ENCODE results near the gene SMS.
"Not testable (repeated sequence)": the region's sequence is repeated elsewhere in the genome, so short reads cannot be mapped to it uniquely, and the experiment has no call there.

The SMS gene

DNA sequence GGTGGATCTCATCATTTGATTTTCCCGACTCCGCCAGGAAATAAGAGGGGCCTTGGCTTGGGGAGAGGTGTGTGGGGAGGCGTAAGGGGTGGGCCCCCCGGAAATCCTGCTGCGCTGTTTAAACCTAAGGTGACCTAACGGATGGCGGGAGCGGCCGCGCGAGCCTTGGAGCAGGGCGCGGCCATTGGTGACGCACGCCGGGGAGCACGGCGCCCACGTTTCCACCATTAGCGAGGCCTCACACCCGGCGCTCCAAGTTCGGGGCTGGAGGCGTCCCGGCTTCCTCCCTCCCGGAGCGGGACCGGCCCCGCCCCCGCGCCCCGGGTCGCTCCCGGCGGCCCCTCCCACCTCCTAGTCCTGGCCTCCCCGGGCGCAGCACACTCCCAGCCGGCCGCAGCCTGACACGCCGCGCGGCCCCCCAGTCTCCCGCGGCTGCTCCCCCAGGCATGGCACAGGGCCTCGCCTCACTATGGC, at the start of gene SMS:
Gene SMS (plus strand): TSS at position 354 of the 474 bp plus-strand sequence. CDS start 116 bp downstream, at position 470.
- DNase-seq: peak; percentile 57

DNA sequence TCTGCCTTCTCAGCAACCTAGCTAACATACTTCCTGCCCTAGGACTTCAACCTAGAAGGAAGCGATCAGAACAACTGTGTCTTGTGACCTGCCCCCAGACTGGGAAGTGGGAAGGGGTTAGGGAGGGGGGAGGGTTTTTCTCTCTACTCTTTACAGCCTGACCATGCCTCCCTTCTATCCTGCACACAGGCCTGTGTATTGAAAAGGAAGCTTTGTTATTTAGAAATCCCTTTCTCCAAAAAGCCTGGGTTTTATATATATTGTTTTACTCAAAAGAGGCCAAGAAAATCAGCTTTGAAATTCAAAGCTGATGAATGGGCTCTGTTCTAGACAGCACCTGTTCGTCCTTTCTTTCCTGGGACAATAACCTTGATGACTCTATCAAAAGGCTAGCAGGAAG, 35.2 kb upstream of the SMS start:
- no peak for DNase-seq

DNA sequence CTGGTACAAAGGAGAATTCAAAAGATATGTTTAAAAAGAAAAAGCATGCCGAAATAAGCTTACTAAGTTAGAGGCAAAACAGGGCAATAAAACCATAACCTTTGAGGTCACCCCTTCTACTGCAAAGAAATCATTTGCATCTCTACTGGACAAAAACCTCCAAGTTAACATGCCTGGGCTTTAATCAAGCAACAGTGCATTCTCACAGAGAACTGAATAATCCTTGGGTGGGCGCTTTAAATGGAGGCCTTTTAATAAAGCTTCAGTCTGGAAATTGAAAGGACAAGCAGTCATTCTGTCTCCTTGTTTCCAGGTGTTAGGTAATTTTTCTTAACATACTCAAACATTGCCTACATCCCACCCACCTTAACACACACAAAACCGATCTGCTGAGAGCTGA, 34.6 kb upstream of the SMS start:
- no peak for DNase-seq

DNA sequence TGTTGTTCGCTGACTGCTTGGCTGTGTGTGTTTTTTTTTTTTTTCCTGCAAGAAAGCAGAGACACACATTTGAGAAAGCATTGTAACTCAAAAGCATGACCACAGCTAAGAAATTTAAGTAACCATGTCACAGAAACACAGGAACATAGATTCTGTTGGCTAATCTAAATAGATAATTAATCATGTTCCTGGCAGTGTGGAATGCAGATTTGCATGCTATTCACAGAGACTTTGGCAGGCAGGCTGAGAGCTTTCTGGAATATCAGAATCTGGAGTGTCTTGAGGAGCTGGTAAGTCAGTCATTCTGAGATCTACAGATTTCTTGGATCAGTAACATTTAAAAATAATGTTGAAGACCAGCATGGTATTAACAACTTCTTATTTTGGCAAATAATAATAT, 33.2 kb upstream of the SMS start:
- no peak for DNase-seq

DNA sequence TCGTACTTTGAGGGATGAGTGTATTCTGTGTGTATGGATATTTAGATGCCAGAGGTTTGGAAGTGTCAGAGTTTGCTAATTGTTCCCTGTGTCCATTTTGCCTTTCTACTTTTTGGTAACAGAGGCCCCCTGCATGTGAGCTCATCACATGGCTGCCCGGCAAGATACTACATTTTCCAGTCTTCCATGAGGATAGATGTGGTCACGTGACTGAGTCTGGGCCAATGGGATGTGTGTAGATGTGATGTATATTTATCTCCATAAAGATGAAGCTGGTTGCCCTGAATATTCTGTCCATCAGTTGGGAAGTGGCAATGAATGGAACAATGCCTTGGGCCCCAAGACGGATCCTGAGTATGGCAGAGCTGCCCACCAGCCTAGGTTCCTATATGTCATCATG, 29.0 kb upstream of the SMS start:
- no peak for DNase-seq

DNA sequence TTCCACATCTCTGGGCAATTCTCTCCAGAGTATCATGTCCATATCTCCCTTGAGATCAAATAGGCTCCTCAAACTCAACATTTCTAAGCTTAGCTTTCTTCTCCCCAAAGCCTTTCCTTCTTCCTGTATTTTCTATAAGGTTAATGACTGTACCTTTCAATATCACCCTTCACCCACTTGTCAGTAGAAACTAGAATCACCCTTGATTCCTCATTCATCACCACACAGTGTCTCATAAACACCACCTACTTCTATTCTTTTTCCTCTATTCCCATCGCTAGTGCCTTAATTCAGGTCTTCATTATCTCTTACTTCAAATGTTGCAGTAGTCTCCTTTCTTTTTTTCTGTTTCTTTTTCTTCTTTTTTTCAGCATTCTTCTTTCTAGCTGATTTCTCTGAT, 28.3 kb upstream of the SMS start:
- DNase-seq: no peak

DNA sequence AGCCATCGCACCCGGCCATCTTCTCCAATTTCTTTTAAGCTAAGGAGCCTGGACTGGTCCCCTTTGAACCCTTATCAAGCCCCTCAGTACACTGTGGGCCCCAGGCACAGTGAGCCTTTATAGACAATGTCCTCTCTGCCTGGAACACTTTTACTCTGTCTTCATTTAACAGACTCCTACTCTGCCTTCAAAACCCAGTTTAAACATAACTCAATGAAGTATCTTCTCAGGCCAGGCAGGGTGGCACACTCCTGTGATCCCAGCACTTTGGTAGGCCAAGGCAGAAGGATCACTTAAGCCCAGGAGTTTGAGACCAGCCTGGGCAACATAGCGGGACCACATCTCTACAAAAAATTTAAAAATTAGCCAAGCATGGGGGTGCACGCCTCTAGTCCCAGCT, 27.5 kb upstream of the SMS start:
- no peak for DNase-seq

DNA sequence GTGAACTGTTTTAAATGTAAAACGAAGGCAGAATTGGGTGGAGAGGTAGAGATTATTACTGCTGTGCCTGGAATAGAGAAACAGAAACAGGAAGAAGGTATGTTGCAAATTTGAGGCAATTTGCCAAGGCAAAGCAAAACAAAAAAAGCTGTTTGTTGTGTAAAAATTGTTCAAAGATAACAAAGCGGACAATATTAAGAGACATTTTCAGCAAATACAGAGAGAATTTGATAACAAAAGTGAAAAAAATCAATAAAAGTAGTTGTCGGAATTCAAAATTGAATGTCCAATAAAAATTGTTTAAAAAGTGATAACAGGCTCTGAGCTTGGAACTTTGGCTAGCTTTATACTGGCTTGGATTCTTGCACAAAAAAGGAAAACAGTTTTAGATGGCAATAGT, 14.4 kb upstream of the SMS start:
- DNase-seq: no peak

DNA sequence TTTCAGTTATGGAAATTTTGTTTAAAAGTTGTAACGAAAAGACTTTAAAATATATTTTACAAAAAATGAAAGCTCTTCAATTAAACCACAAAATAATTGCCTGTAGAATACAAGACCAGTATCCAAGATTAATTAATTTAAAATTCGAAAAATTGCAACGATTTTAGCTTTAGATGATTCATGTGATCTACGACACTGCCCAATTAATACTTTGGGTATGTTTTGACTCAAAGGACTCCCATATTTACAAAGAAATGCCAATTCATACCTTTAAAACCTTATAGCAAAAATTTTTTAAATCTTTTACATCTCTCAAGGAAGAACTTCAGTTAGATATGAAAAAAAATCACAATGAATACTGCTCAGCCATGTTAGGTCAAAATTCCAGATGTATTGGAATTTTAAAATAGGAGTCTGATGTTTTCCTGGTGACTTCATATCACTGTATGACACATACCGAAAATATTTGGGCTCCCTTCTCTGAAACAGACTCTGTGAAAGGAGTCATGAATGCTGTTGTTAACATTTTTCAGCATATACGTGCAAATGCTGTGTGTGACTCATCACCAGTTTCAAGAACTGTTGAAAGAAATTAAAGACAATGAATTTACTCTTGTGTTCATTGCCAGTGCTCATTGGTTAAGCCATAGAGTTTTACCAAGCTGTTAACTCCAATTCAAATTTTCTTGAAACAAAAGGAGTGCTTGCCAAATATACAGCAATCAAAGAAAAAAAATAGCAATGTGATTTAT, 13.8 kb upstream of the SMS start:
- no peak for DNase-seq

DNA sequence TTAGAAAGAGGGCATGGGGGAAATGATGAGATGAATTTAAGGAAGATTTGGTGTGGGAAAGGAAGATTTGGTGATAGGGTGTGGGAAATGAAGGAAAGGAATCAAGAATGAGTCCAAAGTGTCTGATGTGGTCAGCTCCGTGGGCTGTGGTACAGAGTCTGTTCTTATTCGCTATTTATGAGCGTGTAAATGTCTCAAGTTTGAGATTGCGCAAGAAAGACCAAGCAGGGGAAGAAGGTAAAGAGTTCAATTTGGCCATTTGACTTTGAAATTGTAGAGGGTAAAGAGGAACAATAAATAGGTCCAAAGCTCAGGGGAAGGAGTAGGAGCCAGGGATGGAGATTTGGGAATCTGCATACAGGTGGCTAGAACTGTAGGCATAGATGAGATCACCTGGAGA, 11.3 kb upstream of the SMS start:
- no peak for DNase-seq

DNA sequence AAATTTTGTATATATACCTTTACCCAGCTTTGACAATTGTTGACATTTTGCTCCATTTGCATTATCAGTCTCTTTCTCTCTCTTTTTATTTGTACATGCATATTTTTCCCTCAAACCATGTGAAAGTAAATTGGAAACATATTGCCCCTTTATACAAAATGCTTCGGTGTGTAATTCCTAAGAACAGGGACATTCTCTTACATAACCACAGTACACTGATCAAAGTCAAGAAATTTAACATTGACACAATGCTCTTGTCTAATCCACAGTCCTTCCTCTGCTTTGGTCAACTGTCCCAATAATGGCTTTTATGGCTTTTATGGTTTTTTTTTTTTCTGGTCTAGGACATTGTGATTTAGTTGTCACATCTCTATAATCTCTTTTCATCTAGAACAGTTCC, 9.5 kb upstream of the SMS start:
- DNase-seq: no peak

DNA sequence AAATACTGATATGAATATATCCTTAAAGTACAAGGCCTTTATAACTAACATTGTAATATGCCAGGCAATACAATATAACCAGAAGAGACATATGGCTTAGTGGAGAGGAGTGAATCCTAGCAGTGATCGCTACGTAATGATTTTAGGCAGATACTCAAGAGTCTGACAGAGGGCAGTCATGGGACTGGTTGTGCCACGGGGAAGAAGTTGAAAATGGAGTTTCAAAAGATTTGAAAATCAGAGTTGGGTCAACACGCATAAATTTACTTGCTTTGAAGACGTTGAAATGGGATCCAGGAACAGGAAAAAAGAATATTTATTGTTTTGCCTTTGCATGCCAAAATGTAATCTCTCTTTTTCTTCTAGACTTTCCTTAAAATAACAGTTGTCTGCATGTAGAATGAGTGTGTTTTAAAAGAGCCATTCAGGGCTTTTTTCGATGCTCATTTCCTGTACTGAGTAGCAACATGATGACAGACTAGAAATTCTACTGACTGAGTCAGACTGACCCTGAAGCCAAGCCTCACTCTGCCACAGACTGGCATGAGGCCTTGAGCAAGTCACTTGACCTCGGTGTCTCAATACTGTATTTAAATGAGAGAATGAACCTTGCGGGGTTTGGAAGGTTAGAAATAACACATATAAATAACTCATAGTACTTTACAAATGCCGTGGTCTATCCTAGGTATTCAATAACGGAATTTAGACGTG, 8.1 kb upstream of the SMS start:
- peak; percentile 41 for DNase-seq

DNA sequence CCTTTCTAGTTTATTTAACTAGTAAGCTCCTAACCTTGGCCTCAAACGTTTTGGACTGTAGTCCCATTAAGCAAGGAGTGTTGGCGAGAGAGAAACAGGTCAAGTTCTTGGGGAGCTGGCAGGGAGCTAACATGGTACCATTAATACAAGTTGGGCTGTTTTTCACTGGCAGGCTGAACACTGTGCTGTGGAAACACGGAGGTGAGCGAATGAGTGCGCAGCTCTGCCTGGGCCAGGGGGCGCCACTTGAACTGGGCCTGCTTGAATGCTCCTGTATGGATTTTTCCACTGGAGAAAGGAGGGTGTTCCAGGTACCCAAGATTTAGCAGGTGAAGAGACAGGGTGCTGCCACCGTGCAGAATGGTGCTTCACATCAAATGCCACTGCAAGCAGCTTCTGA, 7.4 kb upstream of the SMS start:
- no peak for DNase-seq

DNA sequence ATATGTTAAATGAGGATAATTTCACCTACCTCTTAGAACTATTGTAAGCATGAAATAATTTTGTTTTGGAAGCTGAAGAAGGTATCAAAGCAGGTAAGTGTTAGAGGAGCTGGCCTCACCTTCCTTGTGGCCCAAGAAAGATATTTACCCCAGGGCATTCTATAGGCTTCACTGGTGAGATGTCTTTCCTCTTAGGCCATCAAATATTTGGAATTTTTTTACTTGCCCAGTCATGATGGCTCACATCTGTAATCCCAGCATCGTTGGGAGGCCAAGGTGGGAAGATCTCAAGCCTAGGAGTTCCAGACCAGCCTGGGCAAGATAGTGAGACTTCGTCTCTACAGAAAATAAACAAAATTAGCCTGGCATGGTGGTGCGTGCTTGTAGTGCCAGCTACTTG, 6.1 kb upstream of the SMS start:
- DNase-seq: no peak

DNA sequence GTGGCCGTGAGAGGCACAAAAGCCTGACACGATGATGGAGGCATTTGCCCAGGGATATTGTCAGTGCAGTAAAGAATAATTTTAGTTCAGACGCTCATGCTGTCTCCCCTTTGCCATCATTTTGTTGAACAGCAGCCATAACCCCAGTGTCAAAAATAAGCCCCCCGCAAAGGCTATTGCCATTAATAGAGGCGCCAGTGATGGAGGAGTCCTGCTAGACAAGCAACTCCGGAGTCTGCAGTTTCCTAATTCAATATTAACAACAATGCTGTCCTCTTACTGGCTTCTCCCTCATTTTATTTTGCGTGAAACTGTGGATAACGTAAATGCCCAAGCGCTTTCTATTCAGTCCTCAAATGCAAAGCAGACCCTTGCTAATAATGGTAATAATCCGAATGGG, 603 bp upstream of the SMS start:
- no peak for DNase-seq

DNA sequence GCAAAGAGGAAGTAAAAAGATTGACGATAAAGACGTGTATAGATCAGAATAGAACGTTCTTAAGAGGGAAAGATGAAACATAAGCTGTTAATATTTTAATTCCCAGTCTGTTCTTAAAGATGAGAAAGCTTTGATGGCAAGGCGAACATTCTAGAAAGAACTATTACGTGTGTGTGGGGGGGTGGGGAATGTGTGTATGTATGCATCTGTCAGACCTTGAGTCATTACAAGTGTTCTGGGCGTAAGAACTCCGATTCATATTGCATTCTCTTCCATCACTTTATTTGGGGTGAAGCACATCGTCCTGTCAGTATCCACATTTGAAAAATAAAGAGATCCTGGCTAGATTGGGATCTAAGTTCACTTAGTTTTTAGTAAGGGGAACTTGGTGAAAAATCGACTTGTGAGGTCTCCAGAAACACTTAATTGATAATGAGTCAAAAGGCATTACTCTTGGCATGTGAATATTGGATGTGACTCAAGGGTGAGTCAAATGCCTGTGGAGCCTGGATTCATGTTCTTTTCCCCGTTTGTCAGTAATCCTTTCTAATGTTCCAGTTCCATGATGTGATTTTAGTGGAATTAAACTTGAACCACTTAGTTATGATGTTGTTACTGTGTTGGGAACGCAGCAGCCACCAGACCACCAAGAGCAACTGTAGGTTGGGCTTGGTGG, 3.1 kb downstream of the SMS start:
- DNase-seq: no peak

DNA sequence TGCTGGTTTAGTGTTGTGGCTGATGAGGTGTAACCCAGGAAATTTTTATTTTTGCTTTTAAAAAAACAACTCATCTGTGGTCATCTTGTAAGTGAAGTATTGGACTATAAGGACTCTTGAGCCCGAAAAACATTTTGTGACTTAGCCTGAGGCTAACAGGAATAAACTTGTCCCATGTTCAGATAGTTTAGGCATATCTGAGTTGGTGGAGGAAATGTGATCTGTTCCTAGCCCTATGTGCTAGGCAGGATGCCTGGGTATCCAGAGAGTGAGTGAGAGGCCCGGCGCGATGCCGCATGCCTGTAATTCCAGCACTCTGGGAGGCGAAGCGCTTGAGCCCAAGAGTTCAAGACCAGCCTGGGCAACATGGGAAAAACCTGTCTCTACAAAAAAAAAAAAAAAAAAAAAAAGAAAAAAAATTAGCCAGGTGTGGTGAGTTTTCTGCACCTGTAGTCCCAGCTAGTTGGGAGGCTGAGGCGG, 3.7 kb downstream of the SMS start:
- DNase-seq: no peak

DNA sequence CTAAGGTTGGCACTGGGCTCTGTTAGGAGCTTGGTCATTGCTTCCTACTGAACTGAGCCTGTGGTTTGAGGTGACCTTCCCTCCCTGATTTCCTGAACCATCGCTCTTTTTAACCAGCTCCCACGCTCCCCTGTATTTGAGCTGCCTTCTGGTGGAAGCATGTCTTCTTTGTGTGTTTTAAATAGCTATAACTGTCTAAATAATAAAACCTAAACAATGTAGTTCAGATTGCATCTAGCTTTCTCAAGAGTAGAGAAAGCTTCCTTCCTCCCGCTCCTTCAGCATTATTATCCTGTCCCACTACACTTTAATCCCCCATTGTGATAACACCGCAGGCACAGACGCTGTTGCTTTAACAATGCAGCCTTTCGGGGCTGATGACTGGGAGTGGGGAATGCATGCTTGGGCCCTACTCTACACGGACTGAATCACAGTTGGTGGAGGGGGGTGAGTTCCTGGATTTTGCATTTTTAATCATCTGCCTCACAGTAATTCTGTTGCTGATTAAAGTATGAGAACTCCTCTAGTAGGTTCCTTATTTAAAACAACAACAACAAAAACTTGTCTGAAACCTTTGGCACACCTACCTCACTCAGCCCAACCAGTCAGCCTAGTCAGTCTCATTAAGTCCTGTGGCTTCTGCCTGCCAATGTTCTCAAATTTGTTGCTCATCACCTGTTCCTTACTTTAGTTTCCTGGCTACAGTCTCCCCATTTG, 6.6 kb downstream of the SMS start:
- DNase-seq: no peak

DNA sequence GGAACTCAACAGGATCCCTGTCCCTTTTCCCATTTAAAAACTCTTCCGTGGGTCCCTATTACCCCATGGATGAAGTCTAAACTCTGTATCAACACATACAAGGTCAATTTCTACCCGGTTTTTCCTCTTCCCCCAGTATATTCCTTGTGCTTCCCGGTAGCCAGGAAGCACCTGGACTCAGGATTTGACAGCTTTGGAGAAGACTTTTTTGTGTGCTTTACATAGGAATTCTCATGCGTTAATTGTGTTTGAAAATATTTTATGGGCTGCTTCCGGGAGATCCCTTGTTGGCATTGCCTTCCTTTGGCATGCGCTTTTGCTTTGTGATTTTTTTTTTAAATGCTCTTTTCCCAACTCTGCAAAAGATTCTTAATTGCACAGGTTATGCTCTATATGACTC, 7.2 kb downstream of the SMS start:
- DNase-seq: no peak

DNA sequence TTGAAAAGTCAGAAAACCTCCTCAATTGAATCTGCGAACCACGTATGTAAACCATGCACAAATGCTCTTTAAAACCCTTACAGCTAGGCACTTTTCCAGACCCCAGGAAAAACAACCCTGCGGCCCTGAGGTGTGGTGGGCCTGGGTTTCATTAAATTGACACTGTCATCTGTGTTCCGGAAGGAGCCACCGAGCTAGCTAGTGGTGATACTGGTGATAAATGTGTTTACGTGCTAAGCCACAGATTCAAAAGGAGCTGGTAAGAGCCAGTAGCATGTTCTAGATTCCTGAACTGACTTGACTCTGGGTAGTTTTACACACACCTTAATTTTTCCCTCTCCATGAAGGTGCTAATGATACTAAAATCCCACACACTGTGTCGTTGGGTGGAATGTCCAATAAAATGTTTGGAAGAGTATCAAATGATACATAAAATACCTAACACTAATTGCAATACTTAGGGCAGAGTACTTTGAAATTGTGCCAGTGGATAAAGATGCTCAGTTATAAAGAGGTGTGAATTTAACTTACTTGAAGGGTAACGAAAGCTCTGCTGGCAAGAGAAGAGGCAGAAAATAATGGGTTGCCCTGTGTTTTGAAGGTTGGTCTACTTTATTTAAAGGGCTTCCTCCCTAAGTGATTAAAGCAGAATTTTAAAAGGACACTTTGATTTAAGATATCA, 8.5 kb downstream of the SMS start:
- DNase-seq: no peak

DNA sequence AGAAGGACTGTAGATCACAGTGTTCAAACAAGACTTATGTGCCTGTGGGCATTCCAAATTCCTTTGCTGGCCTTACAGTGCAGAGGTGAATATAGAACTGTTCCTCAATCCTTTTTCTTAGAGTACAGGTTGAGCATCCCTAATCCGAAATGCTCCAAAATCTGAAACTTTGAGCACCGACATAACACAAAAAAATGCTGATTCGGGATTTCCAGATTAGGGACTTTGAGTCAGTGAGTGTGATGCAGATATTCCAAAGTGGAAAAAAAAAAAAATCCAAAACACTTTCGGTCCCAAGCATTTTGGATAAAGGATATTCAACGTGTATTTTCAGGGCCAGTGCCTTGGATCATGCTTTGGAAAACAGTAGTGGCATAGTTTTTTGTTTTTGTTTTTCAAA, 9.2 kb downstream of the SMS start:
- no peak for DNase-seq

DNA sequence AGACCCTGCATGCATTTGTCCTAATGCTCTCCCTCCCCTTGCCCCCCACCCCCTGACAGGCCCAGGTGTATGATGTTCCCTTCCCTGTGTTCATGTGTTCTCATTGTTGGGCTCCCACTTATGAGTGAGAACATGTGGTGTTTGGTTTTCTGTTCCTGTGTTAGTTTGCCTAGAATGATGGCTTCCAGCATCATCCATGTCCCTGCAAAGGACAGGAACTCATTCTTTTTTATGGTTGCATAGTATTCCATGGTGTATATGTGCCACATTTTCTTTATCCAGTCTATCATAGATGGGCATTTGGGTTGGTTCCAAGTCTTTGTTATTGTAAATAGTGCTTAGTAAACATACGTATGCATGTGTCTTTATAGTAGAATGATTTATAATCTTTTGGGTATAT, 10.0 kb downstream of the SMS start:
- DNase-seq: not testable (repeated sequence)

DNA sequence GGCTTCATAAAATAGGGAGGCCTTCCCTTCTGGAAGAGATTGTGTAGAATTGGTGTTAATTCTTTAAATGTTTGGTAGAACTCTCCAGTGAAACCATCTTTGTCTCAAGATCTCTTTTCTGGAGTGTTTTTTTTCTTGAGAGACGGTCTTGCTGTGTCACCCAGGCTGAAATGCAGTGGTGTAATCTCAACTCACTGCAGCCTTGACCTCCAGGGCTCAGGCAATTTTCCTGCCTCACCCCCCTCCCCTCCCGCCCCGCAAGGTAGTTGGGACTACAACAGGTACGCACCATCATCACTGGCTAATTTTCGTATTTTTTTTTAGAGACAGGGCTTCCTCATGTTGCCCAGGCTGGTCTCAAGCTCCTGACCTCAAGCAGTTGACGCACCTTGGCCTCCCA, 12.1 kb downstream of the SMS start:
- DNase-seq: no peak
